Psoas muscle (tissue), 8 donors: ENCODE data around the gene SIPA1L3. TPM values are rescaled to one million over a fixed set of nuclear protein-coding genes. Genes with fewer than 3 reads are reported as not detected.

ENCODE experiments used
- ATAC-seq, 4 donors: fragments of 200-7000 bp; cut with Tn5 transposase; one replicate each; pipeline ENCODE4 v1.9.1; 2020; ENCODE audit warnings: moderate library complexity in 3 of 4, mild to moderate bottlenecking in 2 of 4
- DNase-seq, 2 donors: peaks; one replicate each; pipeline ENCODE4 v3.0.0-alpha.2; 2020
- H3K27ac ChIP-seq: fragments of 200-600 bp; one replicate; pipeline ENCODE4 v1.8.0; 2022
- H3K27me3 ChIP-seq, 3 donors: fragments of 200-600 bp in 1 of 3; one replicate each; pipeline versions ENCODE4 v1.6.1 to v1.8.0; 2013 to 2022; ENCODE audit warnings: low read length in 2 of 3, mild to moderate bottlenecking in 2 of 3, moderate library complexity in 1 of 3; ENCODE audit not compliant: insufficient read depth in 3 of 3
- H3K36me3 ChIP-seq, 2 donors: fragments of 200-600 bp in 1 of 2; one replicate each; pipeline versions ENCODE4 v1.6.1 to v1.8.0; 2013 to 2022; ENCODE audit warnings: low read depth in 1 of 2, mild to moderate bottlenecking in 1 of 2, moderate library complexity in 1 of 2; ENCODE audit not compliant: insufficient read depth in 1 of 2
- H3K4me1 ChIP-seq: fragments of 200-600 bp; one replicate; pipeline ENCODE4 v1.8.0; 2022
- H3K4me3 ChIP-seq: fragments of 200-600 bp; one replicate; pipeline ENCODE4 v1.8.0; 2022; ENCODE audit warnings: mild to moderate bottlenecking
- H3K9me3 ChIP-seq: fragments of 200-600 bp; one replicate; pipeline ENCODE4 v1.8.0; 2022
- WGBS, 3 donors: extraction: QIAGEN DNeasy Blood & Tissue Kit; methylation state at CpG; one replicate each; pipeline versions ENCODE4 v1.1.6 to v1.1.7; 2013; 5-methylcytosine and 5-hydroxymethylcytosine counted together
- intact Hi-C, 2 donors: fragments of 100-400 bp; cut with DNase I; formaldehyde crosslinking; loops; one replicate each; pipeline versions ENCODE4 v1.11.0 to v1.14.2; 2022
- polyA plus RNA-seq, 3 donors: library from polyadenylated mRNA; stranded (reverse); fragments of 200-250 nt; gene quantifications; one replicate each; pipeline ENCODE4 v1.2.3, GENCODE V29; 2013
- total RNA-seq, 4 donors: library from RNA; stranded (reverse); fragmentation: NEBNext Ultra II Directional in 2 of 4; extraction: Animal tissue kit (Norgen Biotek cat#: 25700) in 2 of 4; gene quantifications; one replicate each; pipeline versions ENCODE4 v1.2.1 to v1.2.4, GENCODE V29; 2021 to 2023
- TF ChIP-seq, protein P1 (sequence below): fragments of 200-600 bp; IDR thresholded peaks from one replicate; pipeline ENCODE4 v1.8.0; 2022; ENCODE audit warnings: antibody characterized with exemption
- donor health status: healthy with polysubstance abuse.
- donor health status: DM: no; HTN: no; CAD: no; lungs with moderate emphysema.
- donor health status: Bipolar disorder and iron deficiency.
- donor health status: healthy.
- donor health status: DM: yes; HTN: yes; CAD: no.
- donor health status: DM: no; HTN: no; CAD: no.
- donor health status: DM: no; HTN: no; CAD: no.
- donor health status: DM: yes; HTN: yes; CAD: no.

SIPA1L3 gene
- total and polyA plus RNA-seq, 7 donors = 2.9 to 28.2 (median 8.3) TPM

GRCh38 chr19:37988758-37989635 is 82.0 kb downstream of the SIPA1L3 start:
- H3K27ac ChIP-seq = no peak overlapping the region
- H3K36me3 ChIP-seq = no peaks in the 10 kb centered on the region
- no peaks in the 10 kb centered on the region for H3K9me3 ChIP-seq
- 85 to 90% (median 88%) methylated on average over 13 of the region's 13 CpGs for WGBS, 3 donors
- intact Hi-C loops = no loop called here
- H3K27me3 ChIP-seq = no peaks in the 10 kb centered on the region
- peaks cover 21% of the 10 kb centered on the region for H3K4me1 ChIP-seq
- DNase-seq (no peak), ATAC-seq (no peak)
- H3K4me3 ChIP-seq = no peak overlapping the region
- TF ChIP-seq, protein P1, sequence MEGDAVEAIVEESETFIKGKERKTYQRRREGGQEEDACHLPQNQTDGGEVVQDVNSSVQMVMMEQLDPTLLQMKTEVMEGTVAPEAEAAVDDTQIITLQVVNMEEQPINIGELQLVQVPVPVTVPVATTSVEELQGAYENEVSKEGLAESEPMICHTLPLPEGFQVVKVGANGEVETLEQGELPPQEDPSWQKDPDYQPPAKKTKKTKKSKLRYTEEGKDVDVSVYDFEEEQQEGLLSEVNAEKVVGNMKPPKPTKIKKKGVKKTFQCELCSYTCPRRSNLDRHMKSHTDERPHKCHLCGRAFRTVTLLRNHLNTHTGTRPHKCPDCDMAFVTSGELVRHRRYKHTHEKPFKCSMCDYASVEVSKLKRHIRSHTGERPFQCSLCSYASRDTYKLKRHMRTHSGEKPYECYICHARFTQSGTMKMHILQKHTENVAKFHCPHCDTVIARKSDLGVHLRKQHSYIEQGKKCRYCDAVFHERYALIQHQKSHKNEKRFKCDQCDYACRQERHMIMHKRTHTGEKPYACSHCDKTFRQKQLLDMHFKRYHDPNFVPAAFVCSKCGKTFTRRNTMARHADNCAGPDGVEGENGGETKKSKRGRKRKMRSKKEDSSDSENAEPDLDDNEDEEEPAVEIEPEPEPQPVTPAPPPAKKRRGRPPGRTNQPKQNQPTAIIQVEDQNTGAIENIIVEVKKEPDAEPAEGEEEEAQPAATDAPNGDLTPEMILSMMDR = no peak

DNA sequence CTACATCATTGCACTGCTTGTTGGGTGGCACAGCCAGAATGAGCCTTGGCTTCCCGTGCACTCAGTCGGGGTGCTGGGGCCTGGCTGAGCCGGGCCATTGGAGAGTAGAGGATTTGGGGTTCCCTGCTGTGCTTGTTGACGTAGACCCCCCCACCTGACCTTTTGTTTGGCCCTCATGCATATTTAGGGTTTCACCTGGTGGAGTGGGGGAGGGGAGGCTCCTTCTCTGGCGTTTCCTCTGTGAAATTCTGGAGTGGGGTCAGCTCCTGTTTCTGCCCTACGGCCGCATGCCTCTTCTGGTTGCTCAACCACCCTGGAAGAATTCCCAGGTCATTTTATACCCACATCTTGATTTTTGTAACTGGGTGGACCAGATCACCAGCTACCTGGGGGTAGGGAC is 82.8 kb downstream of the SIPA1L3 start:
- no peak for DNase-seq
- no peak for ATAC-seq
- WGBS, 3 donors = 54 to 70% (median 60%) methylated on average over 7 of the region's 7 CpGs

GRCh38 chr19:37990362-37990761 is 83.4 kb downstream of the SIPA1L3 start:
- H3K9me3 ChIP-seq = no peaks in the 10 kb centered on the region
- ATAC-seq (peak in 2 of 4 donors; percentile 42 to 44), DNase-seq (no peak)
- WGBS, 3 donors = 86 to 91% (median 89%) methylated on average over 10 of the region's 10 CpGs
- peaks cover 21% of the 10 kb centered on the region for H3K4me1 ChIP-seq
- no peaks in the 10 kb centered on the region for H3K27me3 ChIP-seq
- TF ChIP-seq, protein P1 = no peak
- no peak overlapping the region for H3K4me3 ChIP-seq
- no peaks in the 10 kb centered on the region for H3K36me3 ChIP-seq
- intact Hi-C loops = no loop called here
- H3K27ac ChIP-seq = no peak overlapping the region

More for the DNA sequence above, 82.8 kb downstream of the SIPA1L3 start:
- Histone ChIP-seq H3K4me3 (no peak overlapping the region), H3K9me3 (no peaks in the 10 kb centered on the region), H3K27ac (no peak overlapping the region), H3K27me3 (no peaks in the 10 kb centered on the region), H3K36me3 (no peaks in the 10 kb centered on the region), H3K4me1 (peaks cover 21% of the 10 kb centered on the region)
- intact Hi-C loops = no loop called here
- TF ChIP-seq, protein P1 = no peak

DNA sequence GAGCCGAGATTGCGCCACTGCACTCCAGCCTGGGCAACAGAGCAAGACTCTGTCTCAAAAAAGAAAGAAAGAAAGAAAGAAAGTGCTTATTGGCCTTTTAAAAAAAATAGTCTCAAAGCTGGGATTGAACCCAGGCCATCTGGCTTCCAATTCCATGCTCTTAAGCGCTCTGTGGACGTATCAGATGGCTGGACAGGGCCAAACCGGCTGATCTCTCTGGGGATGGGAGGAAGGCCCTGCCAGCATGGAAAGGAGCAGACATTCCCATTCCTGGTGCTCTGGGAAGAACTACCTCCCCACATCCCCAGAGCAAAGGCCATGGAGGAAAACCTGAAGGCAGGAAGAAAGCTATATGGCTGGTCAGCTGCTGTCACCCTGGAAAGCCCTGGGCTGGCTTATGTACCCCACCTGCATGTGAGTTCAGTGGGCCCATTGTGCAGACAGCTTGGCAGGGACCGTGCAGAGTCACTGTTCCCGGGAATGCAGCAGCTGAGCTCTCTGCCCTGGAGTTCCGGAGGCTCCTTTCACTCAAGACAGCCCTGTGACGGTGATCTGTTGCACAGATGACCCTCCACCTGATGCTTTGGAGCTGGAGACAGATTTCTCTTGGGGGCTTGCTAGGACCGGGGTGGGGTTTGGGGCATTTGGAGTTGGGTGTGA is 84.3 kb downstream of the SIPA1L3 start:
- ATAC-seq = peak in 1 of 4 donors; percentile 19
- intact Hi-C loops = no loop called here
- whole genome bisulfite sequencing, 3 donors = 46 to 72% (median 49%) methylated on average over 10 of the region's 10 CpGs

More for the DNA sequence above, 84.3 kb downstream of the SIPA1L3 start:
- no peak overlapping the region for H3K4me3 ChIP-seq
- no peaks in the 10 kb centered on the region for H3K9me3 ChIP-seq
- no peak for DNase-seq
- no peaks in the 10 kb centered on the region for H3K27me3 ChIP-seq
- H3K27ac ChIP-seq = no peak overlapping the region
- no peaks in the 10 kb centered on the region for H3K36me3 ChIP-seq
- TF ChIP-seq, protein P1 = no peak
- H3K4me1 ChIP-seq = peaks cover 21% of the 10 kb centered on the region
